ENCODE results near the gene OSM.

DNA sequence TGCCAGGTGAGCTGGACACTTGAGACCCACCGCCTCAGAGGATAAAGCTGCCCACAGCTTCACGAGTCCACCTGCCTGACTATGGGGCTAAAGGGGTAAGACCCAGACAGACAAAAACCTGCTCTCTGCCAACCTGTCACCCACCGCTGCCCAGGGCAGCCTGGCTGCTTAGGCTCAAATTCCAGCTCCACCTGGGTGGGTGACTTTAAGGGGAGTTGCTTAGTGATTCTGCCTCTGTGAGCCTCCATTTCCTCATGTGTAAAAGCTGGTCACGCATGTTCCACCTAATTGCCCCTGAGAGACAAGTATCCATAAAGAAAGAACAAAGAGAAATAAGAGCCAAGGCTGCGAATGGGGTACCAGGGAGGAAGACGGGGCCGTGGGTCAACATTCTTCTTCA lies 26.4 kb upstream of the OSM start:
- TF ChIP-seq, protein P1, sequence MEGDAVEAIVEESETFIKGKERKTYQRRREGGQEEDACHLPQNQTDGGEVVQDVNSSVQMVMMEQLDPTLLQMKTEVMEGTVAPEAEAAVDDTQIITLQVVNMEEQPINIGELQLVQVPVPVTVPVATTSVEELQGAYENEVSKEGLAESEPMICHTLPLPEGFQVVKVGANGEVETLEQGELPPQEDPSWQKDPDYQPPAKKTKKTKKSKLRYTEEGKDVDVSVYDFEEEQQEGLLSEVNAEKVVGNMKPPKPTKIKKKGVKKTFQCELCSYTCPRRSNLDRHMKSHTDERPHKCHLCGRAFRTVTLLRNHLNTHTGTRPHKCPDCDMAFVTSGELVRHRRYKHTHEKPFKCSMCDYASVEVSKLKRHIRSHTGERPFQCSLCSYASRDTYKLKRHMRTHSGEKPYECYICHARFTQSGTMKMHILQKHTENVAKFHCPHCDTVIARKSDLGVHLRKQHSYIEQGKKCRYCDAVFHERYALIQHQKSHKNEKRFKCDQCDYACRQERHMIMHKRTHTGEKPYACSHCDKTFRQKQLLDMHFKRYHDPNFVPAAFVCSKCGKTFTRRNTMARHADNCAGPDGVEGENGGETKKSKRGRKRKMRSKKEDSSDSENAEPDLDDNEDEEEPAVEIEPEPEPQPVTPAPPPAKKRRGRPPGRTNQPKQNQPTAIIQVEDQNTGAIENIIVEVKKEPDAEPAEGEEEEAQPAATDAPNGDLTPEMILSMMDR (IDR thresholded peaks at IDR 0.05; ENCODE audit: poor library complexity): no peak
- TF ChIP-seq EZH2 (IDR thresholded peaks at IDR 0.05; ENCODE audit: borderline replicate concordance) (no peak), EZH2phosphoT487 (IDR thresholded peaks at IDR 0.05; ENCODE audit: low read depth, severe bottlenecking, unreplicated experiment) (no peak)

Data from hepatocyte (in vitro differentiated cells).